SKM-1 (cell line): ENCODE measurements around the gene CAMTA1.

Experiments
- DNase-seq: peaks from one replicate; lab custom pipeline; 2025; ENCODE audit not compliant: unreplicated experiment; lab: John Stamatoyannopoulos, UW

The CAMTA1 gene

GRCh38 chr1:7555391-7556185 lies 770.3 kb downstream of the CAMTA1 start:
- no peak for DNase-seq

- no peak for DNase-seq
These were observed 772.1 kb downstream of the CAMTA1 start for GRCh38 chr1:7557301-7557891.

- no peak for DNase-seq
These were observed 772.8 kb downstream of the CAMTA1 start for GRCh38 chr1:7558041-7558461.

- DNase-seq = no peak
These were observed 773.2 kb downstream of the CAMTA1 start for GRCh38 chr1:7558481-7558880.

- DNase-seq = no peak
These were observed 773.9 kb downstream of the CAMTA1 start for GRCh38 chr1:7558921-7559869.

- DNase-seq = no peak
These were observed 774.9 kb downstream of the CAMTA1 start for GRCh38 chr1:7560128-7560527.

- DNase-seq = no peak
These were observed 775.4 kb downstream of the CAMTA1 start for GRCh38 chr1:7560601-7561181.

GRCh38 chr1:7561331-7561921 lies 776.2 kb downstream of the CAMTA1 start:
- no peak for DNase-seq

GRCh38 chr1:7561936-7562728 lies 776.9 kb downstream of the CAMTA1 start:
- DNase-seq = no peak

GRCh38 chr1:7562729-7563605 lies 777.7 kb downstream of the CAMTA1 start:
- no peak for DNase-seq

- DNase-seq = no peak
These were observed 778.9 kb downstream of the CAMTA1 start for GRCh38 chr1:7564137-7564536.

- DNase-seq = no peak
These were observed 780.0 kb downstream of the CAMTA1 start for GRCh38 chr1:7565099-7565750.

GRCh38 chr1:7566417-7567375 lies 781.4 kb downstream of the CAMTA1 start:
- no peak for DNase-seq

- no peak for DNase-seq
These were observed 782.1 kb downstream of the CAMTA1 start for GRCh38 chr1:7567376-7567775.

GRCh38 chr1:7568053-7568452 lies 782.8 kb downstream of the CAMTA1 start:
- DNase-seq = no peak

GRCh38 chr1:7568901-7569524 lies 783.8 kb downstream of the CAMTA1 start:
- DNase-seq = no peak

GRCh38 chr1:7570311-7570710 lies 785.1 kb downstream of the CAMTA1 start:
- DNase-seq = no peak
